Endothelial cell (in vitro differentiated cells): ENCODE data around the gene CMSS1. TPM values are rescaled to one million over a fixed set of nuclear protein-coding genes. Genes with fewer than 3 reads are reported as not detected.

Source experiments
- DNase-seq: peaks from one replicate; pipeline ENCODE4 v3.0.0; 2021; ENCODE audit warnings: low spot score
- H3K27ac Mint-ChIP-seq: one replicate; pipeline ENCODE4 v1.8.0; 2021; ENCODE audit warnings: mixed read lengths, inconsistent platforms; ENCODE audit not compliant: unreplicated experiment
- H3K27me3 Mint-ChIP-seq: one replicate; pipeline ENCODE4 v1.8.0; 2021; ENCODE audit warnings: mild to moderate bottlenecking, moderate library complexity, mixed read lengths, inconsistent platforms; ENCODE audit not compliant: unreplicated experiment
- H3K36me3 Mint-ChIP-seq: one replicate; pipeline ENCODE4 v1.8.0; 2021; ENCODE audit warnings: mild to moderate bottlenecking, low read depth, mixed read lengths, inconsistent platforms; ENCODE audit not compliant: unreplicated experiment
- H3K4me1 Mint-ChIP-seq: one replicate; pipeline ENCODE4 v1.8.0; 2021; ENCODE audit warnings: mild to moderate bottlenecking, mixed read lengths, inconsistent platforms; ENCODE audit not compliant: unreplicated experiment
- H3K4me3 Mint-ChIP-seq: one replicate; pipeline ENCODE4 v1.8.0; 2021; ENCODE audit warnings: mild to moderate bottlenecking, mixed read lengths, inconsistent platforms; ENCODE audit not compliant: unreplicated experiment
- H3K9me3 Mint-ChIP-seq: one replicate; pipeline ENCODE4 v1.8.0; 2021; ENCODE audit warnings: mixed read lengths, inconsistent platforms; ENCODE audit not compliant: unreplicated experiment
- total RNA-seq: library from RNA; stranded (reverse); fragmentation: NEBNext Ultra II Directional; extraction: Animal tissue kit (Norgen Biotek cat#: 25700); gene quantifications from one replicate; pipeline ENCODE4 v1.2.1, GENCODE V29; 2021; ENCODE audit not compliant: unreplicated experiment
- TF ChIP-seq, protein P1 (sequence below): fragments of 200-600 bp; sonication (generic); IDR thresholded peaks from one replicate; pipeline ENCODE4 v1.5.0; 2021; ENCODE audit warnings: antibody characterized with exemption; ENCODE audit not compliant: unreplicated experiment

Gene CMSS1
- total RNA-seq, 1 donor from 2014 or later = 25.8 TPM

DNA sequence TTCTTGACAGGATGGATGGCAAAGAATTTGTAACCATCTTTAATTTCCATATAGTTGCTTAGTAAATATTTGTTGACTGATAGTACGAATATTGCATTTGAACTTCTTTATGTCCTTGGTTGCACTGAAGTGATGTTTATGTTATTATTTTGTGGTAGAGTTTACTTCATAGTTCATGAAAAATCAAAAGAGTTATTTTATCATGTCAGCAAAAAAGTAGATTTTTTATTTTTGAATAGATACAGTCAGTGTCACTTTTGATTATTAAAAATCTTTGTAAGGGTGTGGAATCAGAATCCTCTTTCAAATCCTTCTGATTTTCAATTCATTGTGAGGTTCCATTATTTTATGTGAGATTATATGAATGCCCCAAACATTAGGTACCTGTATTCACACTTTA is 261.7 kb downstream of the CMSS1 start:
- DNase-seq = no peak
- Mint-ChIP-seq H3K4me1 (peaks cover 18% of the 10 kb centered on the region), H3K27me3 (no peaks in the 10 kb centered on the region), H3K36me3 (no peaks in the 10 kb centered on the region), H3K27ac (no peak overlapping the region), H3K9me3 (no peaks in the 10 kb centered on the region), H3K4me3 (no peak overlapping the region)
- TF ChIP-seq, protein P1, sequence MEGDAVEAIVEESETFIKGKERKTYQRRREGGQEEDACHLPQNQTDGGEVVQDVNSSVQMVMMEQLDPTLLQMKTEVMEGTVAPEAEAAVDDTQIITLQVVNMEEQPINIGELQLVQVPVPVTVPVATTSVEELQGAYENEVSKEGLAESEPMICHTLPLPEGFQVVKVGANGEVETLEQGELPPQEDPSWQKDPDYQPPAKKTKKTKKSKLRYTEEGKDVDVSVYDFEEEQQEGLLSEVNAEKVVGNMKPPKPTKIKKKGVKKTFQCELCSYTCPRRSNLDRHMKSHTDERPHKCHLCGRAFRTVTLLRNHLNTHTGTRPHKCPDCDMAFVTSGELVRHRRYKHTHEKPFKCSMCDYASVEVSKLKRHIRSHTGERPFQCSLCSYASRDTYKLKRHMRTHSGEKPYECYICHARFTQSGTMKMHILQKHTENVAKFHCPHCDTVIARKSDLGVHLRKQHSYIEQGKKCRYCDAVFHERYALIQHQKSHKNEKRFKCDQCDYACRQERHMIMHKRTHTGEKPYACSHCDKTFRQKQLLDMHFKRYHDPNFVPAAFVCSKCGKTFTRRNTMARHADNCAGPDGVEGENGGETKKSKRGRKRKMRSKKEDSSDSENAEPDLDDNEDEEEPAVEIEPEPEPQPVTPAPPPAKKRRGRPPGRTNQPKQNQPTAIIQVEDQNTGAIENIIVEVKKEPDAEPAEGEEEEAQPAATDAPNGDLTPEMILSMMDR = no peak

DNA sequence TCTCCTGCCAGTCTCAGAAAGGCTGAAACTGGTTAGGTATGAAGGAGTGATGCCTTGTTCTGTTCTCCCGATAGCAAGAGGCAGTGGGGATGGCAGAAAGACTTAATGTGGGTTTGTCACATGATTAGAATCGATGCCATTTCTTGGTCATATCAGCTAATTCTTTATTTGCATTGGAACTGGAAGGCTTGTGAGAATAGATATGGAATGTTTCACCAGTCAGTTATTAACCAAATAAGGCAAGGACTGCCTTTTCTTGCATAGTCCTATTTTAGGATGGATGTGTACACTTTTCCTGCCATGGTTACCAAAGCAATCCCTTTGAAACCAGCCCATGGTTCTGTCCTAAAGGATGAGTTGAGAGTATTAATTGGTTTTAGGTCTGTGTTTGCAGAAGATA is 262.9 kb downstream of the CMSS1 start:
- Mint-ChIP-seq H3K4me1 (peaks cover 18% of the 10 kb centered on the region), H3K4me3 (no peak overlapping the region), H3K27me3 (no peaks in the 10 kb centered on the region), H3K9me3 (no peaks in the 10 kb centered on the region), H3K27ac (no peak overlapping the region), H3K36me3 (no peaks in the 10 kb centered on the region)
- TF ChIP-seq, protein P1 = no peak
- DNase-seq = no peak

GRCh38 chr3:100081311-100081710 is 263.6 kb downstream of the CMSS1 start:
- TF ChIP-seq, protein P1 = no peak
- no peak for DNase-seq
- no peaks in the 10 kb centered on the region for H3K9me3 Mint-ChIP-seq
- no peaks in the 10 kb centered on the region for H3K27me3 Mint-ChIP-seq
- H3K27ac Mint-ChIP-seq = no peak overlapping the region
- H3K4me3 Mint-ChIP-seq = no peak overlapping the region
- no peaks in the 10 kb centered on the region for H3K36me3 Mint-ChIP-seq
- peaks cover 11% of the 10 kb centered on the region for H3K4me1 Mint-ChIP-seq

- Mint-ChIP-seq H3K9me3 (no peaks in the 10 kb centered on the region), H3K4me1 (peaks cover 5% of the 10 kb centered on the region)
Measured at GRCh38 chr3:100081986-100082692, 264.5 kb downstream of the CMSS1 start.

GRCh38 chr3:100082714-100083113 is 265.1 kb downstream of the CMSS1 start:
- Mint-ChIP-seq H3K9me3 (no peaks in the 10 kb centered on the region), H3K4me1 (peaks cover 2% of the 10 kb centered on the region), H3K36me3 (no peaks in the 10 kb centered on the region), H3K4me3 (no peak overlapping the region), H3K27ac (no peak overlapping the region), H3K27me3 (no peaks in the 10 kb centered on the region)
- TF ChIP-seq, protein P1 = no peak
- no peak for DNase-seq

More at GRCh38 chr3:100081986-100082692, 264.5 kb downstream of the CMSS1 start:
- Mint-ChIP-seq H3K4me3 (no peak overlapping the region), H3K27ac (no peak overlapping the region), H3K27me3 (no peaks in the 10 kb centered on the region), H3K36me3 (no peaks in the 10 kb centered on the region)
- DNase-seq = no peak
- TF ChIP-seq, protein P1 = no peak
